GM18505 (cell line): ENCODE results near the gene GNG7.
"Not testable (repeated sequence)": the region's sequence is repeated elsewhere in the genome, so short reads cannot be mapped to it uniquely, and the experiment has no call there.

Source experiments
- ATAC-seq: cut with Tn5 transposase; IDR thresholded peaks from one replicate; pipeline ENCODE4 v1.9.1; 2021; ENCODE audit not compliant: unreplicated experiment
- POLR2A ChIP-seq: IDR thresholded peaks from 4 replicates; pipeline ENCODE4 v1.6.1; 2011; ENCODE audit warnings: borderline replicate concordance; ENCODE audit not compliant: insufficient read depth, insufficient read length; ENCODE audit errors: extremely low read depth

GNG7 gene

DNA sequence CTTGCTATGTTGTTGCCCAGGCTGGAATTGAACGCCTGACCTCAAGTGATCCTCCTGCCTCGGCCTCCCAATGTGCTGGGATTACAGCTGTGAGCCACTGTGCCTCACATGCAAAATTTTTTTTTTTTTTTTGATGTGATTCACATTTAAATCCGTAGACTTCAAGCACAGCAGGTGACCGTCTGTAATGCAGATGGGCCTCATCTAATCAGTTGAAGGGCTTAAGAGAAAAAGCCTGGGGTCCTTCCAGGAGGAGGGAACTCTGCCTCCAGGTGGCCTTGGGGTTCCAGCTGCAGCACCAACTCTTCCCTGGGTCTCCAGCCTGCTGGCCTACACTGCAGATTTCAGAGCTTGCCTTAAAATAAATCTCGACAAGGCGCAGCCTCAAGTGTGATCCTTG is 183.0 kb downstream of the GNG7 start:
- no peak for ATAC-seq
- TF ChIP-seq POLR2A, result no peak

DNA sequence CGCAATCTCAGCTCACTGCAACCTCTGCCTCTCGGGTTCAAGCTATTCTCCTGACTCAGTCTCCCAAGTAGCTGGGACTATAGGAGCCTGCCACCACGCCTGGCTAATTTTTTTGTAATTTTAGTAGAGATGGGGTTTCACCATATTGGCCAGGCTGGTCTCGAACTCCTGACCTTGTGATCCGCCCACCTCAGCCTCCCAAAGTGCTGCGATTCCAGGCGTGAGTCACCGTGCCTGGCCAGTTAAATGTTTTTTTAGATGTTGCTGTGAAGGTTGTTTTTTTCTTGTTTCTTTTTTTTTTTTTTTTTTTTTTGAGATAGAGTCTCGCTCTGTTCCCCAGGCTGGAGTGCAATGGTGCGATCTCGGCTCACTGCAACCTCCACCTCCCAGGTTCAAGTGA is 183.6 kb downstream of the GNG7 start:
- not testable (repeated sequence) for ATAC-seq

GRCh38 chr19:2517881-2518601 is 184.5 kb downstream of the GNG7 start:
- no peak for ATAC-seq
- no peak for TF ChIP-seq POLR2A

- no peak for TF ChIP-seq POLR2A
- no peak for ATAC-seq
Measured at GRCh38 chr19:2516727-2517126, 185.8 kb downstream of the GNG7 start.

DNA sequence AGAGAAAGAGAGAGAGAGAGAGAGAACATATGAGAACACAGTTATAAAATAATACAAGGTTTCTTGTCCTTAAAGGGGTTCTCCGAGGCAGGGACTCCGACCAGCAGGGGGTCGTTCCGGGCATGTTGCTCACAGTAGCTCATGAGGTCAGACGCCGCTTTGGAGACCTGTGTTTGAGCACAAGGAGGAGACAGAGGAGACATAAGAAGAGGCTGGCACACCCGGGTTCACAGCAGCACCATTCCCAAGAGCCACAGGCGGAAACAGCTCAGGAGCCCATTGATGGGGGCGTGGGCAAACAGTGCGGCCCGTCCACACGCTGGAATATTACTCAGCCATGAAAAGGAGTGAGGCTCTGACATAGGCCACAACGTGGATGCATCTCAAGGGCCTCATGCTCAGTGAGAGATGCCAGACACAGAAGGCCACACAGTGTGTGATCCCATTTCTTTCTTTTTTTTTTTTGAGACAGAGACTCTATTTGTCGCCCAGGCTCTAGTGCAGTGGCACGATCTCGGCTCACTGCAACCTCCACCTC is 187.4 kb downstream of the GNG7 start:
- no peak for TF ChIP-seq POLR2A
- no peak for ATAC-seq

DNA sequence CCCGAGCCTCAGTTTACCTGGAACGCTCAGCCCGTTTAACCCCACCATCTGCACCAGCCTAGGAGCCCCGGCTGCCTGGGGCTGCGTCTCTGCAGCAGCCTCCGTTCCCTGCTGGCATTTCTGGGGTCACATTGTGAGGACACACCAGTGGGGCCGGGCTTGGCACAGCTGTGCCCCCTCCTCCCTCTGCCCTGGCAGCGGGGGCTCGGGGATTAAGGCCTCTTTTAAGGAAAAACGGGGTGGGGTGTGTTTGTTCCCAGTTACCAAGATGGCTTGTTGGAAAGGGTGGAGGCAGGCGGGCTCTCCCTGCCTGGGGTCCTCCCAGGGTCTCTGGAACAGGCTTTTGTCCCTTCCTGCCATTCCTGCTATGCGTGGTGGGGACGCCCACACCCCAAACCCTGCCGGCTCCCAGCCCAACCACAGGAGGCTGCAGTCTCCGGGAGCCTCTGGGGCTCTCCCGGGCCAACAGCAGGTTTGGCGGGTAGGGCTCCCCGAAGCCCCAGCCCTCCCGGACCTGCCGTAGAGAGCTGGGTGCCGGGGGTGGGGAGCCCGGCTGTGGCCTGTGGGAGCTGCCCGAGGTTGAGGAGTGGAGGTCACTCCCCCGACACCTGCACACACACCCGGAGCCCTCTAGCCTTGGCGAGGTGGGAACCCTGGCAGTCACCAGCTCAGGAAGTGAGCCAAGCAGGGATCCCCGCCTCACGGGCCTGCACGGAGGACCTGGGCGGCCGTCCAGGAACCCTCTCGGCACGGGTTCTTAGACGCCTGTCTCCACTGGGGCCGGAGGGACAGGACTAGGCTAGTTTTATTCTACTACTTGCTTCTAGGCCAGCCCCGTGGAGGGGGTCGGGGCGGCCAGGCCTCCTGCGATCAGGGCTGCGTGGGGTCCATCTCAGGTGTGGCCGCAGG is 189.7 kb downstream of the GNG7 start:
- no peak for ATAC-seq
- no peak for TF ChIP-seq POLR2A

DNA sequence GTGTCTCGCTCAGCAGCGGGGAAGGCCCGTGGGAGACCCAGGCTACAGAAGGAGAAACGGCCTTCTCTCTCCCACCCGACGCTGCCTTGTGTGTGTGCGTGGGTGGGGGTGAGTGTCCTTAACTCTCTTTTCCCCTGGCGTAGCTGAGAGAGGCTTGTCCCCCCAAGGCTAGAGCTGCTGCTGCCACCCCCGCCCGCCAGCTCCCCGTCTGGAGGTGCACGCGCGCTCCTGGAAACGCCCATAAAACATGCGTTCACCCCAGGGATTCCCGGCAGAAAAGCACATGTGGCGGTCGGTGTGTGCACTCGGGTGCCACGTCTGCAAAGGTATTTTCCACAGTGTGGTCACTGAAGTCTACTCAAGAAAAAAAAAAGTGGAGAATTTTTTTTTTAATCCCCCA is 190.5 kb downstream of the GNG7 start:
- no peak for ATAC-seq
- TF ChIP-seq POLR2A, result no peak

DNA sequence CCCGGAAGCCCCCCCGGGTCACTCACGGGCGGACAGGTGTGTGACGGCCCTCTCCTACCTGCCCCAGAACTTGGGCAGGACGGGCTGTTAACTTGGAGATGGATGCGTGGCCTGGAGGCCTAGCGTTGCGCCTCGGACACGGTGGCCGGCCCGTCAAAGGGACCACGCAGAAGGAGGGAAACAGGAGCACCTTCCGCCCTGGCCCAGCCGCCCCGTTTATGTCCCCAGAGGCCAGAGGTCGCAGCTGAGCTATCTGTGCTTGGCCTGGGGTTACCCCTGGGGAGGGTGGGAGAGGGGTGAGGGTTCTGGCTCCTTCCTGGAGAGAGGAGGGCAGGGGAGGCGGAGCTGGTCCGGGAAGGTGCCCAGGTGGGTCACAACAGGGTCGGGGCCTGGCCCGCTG is 190.9 kb downstream of the GNG7 start:
- no peak for TF ChIP-seq POLR2A
- ATAC-seq, result no peak

GRCh38 chr19:2509096-2509495 is 193.4 kb downstream of the GNG7 start:
- ATAC-seq, result no peak
- no peak for TF ChIP-seq POLR2A

DNA sequence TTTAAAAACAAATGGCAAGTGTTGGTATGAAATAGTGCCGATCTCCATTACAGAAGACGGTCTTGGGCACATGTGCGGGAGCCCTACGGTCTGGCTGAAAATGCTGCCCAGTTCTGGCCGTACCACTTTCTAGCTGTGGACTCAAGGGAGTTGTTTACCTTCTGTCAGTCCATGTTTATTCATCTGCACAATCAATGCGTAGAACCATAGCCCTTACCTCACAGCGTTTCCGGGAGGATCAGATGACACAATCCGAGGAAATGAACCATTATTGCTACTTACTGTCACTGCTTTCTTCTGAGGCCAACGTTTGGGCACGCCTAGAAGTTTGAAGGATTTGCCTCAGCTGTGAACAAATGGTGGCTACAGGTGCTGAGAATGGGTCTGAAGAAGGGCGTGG is 195.4 kb downstream of the GNG7 start:
- ATAC-seq, result no peak
- no peak for TF ChIP-seq POLR2A

- ATAC-seq, result not testable (repeated sequence)
Measured at GRCh38 chr19:2506656-2507055, 195.8 kb downstream of the GNG7 start.

DNA sequence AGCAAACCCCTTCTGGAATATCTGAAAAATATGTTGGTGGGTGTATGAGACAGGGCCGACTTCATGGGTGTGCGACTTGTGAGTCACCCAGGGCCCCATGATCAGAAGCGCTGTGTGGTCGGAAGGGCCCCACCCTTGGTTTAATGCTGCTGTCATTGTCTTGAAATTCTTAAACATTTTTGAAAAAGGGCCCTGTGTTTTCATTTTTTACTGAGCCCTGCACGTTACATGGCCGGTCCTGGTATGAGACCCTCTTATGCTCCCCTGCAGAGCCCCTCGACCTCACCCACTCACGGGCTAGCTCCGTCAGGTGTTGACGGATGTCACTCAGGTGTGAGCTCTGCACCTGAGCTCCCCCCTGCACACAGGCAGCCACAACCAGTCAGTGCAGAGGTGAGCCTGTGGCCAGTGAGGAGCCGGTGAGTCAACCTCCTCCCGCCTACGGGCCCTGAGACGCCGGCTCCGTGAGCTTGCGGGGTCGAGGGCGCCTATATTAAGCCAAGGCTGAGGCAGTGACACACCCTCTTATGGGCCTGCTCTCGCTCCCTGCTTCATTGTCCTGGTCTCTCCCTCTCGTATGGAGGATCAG is 198.9 kb downstream of the GNG7 start:
- ATAC-seq, result no peak
- no peak for TF ChIP-seq POLR2A

DNA sequence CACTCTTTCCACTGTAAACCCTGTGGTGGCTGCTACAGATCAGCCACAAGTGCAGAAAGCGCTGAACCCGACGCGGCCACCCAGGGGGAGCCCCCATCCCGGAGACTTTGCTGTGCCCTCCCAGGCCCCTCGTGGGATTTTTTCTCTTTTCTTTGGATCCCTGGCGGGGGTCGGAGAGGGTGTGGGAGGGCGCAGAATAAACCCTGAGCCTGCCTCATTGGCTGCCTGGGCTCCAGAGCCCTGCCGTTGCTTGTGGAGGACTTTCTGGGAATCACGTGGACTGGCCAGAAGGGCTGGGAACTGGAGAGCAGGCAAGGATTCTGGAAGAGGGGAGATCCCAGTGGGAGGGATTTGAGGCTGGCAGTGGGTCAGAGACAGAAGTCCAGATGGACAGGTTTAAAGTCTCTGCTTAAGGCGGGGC is 201.6 kb downstream of the GNG7 start:
- no peak for TF ChIP-seq POLR2A

GRCh38 chr19:2500156-2500555 is 202.3 kb downstream of the GNG7 start:
- TF ChIP-seq POLR2A, result no peak
- ATAC-seq, result no peak

More for the DNA sequence above, 201.6 kb downstream of the GNG7 start:
- ATAC-seq, result no peak
